T-helper 1 cell (primary cell): ENCODE results near the gene VPS13A.
"Not testable (repeated sequence)": the region's sequence is repeated elsewhere in the genome, so short reads cannot be mapped to it uniquely, and the experiment has no call there.

Experiments used
- DNase-seq, 5 donors: peaks; one replicate each; pipeline ENCODE4 v3.0.0-alpha.2; 2012 to 2020

The VPS13A gene

DNA sequence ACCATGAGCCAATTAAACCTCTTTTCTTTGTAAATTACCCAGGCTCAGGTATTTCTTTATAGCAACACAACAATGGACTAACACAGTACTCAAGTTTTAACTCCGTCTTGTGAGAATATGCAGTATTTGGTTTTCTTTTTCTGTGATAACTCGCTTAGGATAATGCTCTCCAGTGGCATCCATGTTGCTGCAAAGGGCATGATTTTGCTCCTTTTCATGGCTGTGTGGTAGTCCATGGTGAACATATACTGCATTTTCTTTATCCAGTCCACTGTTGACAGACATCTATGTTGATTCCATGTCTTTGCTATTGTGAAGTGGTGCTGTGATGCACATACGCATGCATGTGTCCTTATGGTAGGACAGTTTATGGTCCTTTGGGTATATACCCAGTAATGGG is 10.9 kb downstream of the VPS13A start:
- no peak for DNase-seq

DNA sequence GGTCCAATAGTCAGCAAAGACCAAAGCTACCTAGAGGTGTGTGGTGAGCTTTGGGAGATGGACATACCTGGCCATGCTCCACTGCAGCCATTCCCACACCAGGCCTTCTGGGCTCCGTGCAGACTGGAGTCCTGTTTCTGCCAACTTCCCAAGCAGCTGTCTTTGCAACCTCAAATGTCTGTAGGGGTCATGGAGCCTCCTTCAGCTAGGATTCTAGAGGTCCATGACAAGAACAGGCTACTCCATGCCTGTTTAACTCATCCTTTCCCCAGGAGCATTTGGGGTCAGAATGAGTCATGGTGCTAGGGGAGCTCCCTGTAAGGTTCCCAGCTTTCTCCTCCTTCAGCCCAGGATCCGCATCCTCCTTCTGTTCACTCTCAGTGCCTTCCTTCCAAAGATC is 17.1 kb downstream of the VPS13A start:
- no peak for DNase-seq

- no peak for DNase-seq
Measured at GRCh38 chr9:77210116-77210515, 32.8 kb downstream of the VPS13A start.

GRCh38 chr9:77211561-77211960 is 34.2 kb downstream of the VPS13A start:
- DNase-seq: no peak

DNA sequence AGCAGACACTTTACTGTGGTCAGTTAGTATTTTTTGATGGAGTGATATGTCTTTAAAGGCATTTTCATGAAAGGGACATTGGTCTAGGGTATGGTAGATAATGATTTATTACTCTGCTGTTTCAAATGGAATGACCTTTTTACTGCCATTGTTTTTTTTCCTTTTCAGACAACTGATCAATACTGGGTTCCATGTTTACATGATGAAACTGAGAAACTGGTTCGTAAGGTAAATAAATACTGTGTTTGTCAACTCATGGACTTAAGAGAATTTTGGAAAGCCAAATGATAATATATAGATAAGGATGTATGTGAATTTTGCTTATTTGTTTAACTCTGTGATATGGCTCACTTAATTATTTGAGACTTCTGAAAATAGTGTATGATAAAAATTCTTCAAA is 35.5 kb downstream of the VPS13A start:
- DNase-seq: no peak

- DNase-seq: no peak
Measured at GRCh38 chr9:77215874-77216273, 38.5 kb downstream of the VPS13A start.

- no peak for DNase-seq
Measured at GRCh38 chr9:77218612-77219011, 41.3 kb downstream of the VPS13A start.

DNA sequence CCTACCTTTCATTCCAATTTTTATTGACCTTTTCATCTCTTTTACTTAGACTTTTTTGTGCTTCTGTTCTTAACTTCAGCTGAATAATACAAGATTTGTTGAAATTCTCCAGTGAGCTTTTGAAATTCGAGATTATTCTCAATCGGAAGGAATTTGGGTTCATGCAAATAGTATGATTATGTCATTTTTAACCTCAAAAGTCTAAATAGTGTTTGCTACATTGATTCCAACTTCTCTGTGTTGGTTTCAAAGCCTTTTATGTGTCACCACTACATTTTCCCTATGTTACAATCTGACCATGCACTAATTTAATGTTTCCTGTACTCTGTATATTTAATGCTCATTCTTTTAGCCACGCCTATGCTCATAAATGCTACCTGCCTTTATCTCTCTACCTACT is 44.1 kb downstream of the VPS13A start:
- DNase-seq: no peak

GRCh38 chr9:77224746-77225312 is 47.5 kb downstream of the VPS13A start:
- DNase-seq: no peak

DNA sequence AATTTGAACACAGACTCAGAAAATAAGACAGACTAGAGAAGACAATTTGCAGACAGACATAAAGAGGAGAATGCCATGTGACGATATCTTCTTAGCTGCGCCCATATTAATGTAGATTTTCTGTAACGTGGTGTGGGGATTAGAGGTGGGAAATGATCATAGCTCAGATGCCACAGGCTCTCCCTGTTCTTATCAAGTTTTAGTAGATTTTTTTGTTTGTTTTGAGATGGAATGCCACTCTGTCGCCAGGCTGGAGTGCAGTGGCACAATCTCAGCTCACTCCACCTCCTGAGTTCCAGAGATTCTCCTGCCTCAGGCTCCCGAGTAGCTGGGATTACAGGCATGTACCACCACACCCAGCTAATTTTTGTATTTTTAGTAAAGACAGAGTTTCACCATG is 59.4 kb downstream of the VPS13A start:
- DNase-seq: no peak

- no peak for DNase-seq
Measured at GRCh38 chr9:77237896-77238295, 60.6 kb downstream of the VPS13A start.

DNA sequence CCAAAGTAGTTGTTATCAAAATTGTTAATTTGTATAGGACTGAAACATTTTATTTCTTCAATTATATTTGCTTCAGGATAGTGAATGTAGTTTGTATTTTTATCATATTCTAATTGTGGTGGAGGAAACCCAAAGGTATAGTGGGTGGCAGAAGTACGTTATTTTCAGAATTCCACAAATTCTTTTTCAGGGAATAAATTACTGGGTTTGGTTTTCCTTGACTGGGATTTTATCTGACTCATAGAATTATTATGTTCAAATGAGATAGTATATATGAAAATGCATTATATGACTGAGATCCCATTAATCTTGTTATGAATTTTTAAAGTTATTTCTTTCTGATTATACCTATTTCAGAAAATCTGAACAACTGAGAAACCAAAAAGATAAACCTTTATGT is 73.7 kb downstream of the VPS13A start:
- no peak for DNase-seq

DNA sequence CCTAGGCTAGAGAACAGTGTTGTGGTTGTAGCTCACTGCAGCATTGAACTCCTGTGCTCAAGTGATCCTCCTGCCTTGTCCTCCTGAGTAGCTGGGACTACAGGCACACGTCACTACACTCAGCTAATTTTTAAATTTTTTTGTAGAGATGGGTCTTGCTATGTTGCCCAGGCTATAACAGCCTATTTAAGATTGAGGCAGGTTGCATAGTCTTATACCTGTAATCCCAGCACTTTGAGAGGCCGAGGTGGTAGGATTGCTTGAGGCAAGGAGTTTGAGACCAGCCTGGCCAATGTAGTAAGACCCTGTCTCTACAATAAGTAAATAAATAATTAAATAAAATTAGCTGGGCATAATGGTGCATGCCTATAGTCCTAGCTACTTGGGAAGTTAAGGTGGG is 79.9 kb downstream of the VPS13A start:
- no peak for DNase-seq

DNA sequence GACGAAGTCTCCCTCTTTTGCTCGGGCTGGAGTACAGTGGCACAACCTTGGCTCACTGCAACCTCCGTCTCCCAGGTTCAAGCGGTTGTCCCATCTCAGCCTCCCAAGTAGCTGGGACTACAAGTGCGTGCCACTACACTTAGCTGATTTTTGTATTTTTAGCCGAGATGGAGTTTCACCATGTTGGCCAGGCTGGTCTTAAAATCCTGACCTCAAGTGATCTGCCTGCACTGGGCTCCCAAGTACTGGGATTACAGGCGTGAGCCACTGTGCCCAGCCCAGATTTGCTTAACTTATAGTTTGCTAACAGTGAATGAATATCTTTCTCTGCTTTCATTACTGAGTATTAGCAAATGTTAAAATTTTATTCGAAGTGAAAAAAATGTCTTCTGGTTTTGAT is 84.3 kb downstream of the VPS13A start:
- no peak for DNase-seq

DNA sequence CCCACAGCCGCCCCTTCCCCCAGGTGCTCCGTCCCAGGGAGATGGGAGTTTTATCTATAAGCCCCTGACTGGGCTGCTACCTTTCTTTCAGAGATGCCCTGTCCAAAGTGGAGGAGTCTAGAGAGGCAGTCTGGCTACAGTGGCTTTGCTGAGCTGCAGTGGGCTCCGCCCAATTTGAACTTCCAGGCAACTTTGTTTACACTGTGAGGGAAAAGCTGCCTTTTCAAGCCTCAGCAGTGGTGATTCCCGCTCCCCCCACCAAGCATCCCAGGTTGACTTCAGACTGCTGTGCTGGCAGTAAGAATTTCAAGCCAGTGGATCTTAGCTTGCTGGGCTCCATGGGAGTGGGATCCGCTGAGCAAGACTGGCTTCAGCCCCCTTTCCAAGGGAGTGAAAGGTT is 90.4 kb downstream of the VPS13A start:
- not testable (repeated sequence) for DNase-seq

DNA sequence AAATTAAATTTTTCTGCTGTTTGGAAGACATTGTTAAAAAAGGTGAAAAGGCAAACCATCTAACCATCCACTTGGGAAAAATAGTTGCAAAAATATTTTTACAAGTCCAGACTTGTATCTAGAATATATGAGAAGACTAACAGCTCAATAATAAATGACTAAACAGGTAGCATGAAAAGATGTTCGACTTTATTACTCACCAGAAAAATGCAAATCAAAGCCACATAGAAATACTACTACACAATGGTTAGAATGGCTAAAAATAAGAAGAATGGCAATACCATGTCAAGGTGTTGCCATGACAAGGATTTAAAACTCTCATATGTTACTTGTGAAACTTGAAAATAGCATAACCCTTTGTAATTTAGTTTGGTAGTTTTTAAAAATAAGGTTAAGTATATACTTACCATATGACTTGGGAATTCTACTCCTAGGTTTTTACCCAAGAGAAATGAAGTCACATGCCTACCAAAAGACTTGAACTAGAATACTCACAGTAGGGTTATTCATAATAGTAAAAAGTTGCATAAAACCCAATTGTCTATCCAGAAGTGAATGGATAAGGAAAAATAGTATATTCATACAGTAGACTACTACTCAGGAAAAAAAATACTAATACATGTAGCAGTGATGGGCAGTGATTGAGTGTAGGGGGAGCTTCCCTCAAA is 93.8 kb downstream of the VPS13A start:
- no peak for DNase-seq

DNA sequence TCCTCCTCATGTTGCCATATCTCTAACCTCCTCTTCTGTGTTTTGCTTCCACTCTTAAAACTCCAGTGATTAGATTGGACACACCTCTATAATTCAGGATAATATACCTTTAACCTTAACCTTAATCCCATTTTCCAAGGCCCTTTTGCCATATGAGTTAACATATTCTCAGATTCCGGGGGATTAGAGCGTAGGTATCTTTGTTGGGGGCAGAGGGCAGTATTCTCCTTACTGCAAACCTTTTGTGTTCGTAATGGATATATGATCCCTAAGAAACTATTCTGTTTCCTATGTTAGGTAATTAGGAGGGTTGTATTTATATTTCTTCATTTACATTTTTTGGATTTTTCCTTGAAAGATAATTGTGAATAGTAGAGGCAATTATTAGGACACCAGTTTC is 99.5 kb downstream of the VPS13A start:
- no peak for DNase-seq

GRCh38 chr9:77277719-77278118 is 100.4 kb downstream of the VPS13A start:
- DNase-seq: no peak

GRCh38 chr9:77283991-77284390 is 106.7 kb downstream of the VPS13A start:
- no peak for DNase-seq

- DNase-seq: no peak
Measured at GRCh38 chr9:77284616-77285015, 107.3 kb downstream of the VPS13A start.

DNA sequence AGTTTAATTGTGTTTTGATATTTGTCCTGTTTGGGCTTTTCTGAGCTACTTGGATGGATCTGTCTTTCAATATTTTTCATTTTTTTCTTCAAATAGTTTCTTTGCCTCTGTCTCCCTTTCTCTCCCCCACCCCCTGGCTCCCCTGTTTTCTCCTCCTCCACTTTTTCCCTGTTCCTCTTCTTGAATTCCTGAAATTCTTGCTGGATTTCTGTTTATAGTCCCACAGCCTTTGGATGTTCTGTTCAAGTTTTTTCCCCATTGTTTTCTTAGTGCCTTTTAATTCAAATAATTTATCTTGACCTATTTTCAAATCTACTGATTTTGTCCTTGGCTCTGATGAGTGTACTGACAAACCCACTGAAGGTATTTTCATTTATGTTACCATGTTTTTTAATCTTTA is 113.0 kb downstream of the VPS13A start:
- no peak for DNase-seq

DNA sequence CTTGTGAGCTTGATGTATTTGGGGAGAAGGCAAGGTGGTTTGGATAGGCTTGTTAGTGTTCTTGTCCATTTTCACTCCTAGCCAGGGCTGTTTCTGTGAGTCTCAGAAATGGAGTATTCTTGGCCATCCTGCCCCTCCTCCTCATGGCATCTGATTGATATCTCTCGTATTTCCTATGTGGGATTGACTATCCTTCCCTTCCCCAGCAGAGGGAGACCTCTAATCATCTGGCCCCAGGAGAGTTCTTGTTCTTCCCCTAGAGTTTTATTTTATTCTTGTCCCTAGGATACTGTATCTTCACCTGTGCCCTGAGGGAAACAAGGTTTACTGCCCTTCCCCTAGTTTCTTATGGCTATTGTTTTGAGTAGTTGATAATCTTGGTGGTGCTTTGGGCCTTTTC is 114.4 kb downstream of the VPS13A start:
- DNase-seq: no peak

- DNase-seq: no peak
Measured at GRCh38 chr9:77293949-77294348, 116.6 kb downstream of the VPS13A start.

DNA sequence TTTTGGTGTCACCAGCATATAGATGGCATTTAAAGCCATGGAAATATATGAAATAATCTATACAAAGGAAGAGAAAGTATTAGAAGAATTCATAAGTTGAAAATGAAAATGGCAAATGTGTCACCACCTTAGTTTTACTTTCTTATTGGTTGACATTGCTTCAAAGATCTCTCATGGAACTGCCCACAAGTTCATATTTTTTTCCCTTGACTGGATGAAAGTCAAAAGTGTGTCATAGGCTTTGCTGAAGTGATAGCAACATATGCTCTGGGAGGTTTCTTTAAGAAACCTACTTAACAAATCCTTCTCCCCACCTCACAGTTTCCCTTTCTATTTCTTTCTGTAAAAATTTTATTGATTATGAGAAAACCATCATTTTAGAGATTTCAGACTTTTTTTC is 127.2 kb downstream of the VPS13A start:
- DNase-seq: peak in 1 of 5 donors; percentile 9
